ENCODE measurements around the gene ZNF768. TPM values are rescaled to one million over a fixed set of nuclear protein-coding genes. Genes with fewer than 3 reads are reported as not detected.
"Not testable (repeated sequence)": the region's sequence is repeated elsewhere in the genome, so short reads cannot be mapped to it uniquely, and the experiment has no call there.

The ZNF768 gene
- total RNA-seq, 2 experiments from 2014 or later = 7.4 to 8.1 TPM

- POLR2A ChIA-PET = interaction anchor here (0.7 to 2.8 kb wide), 3 partner anchors 9 to 24 kb away, joined by 3 to 11 read pairs (median 4); partner anchors contain the start of gene ITGAL
- peaks cover 39% of the 10 kb centered on the region for H3K4me1 Mint-ChIP-seq
- H3K27me3 Mint-ChIP-seq = no peaks in the 10 kb centered on the region
- H3K36me3 Mint-ChIP-seq = peaks cover 61% of the 10 kb centered on the region
- peak overlapping the region; percentile 84 for H3K27ac Mint-ChIP-seq
- ATAC-seq (ENCODE audit: low read depth) (peak; percentile 39), DNase-seq (no peak)
- H3K9me3 Mint-ChIP-seq = no peaks in the 10 kb centered on the region
- peak overlapping the region; percentile 39 for H3K4me3 Mint-ChIP-seq
Observed at GRCh38 chr16:30482366-30482765, 44.0 kb downstream of the ZNF768 start.

- no peaks in the 10 kb centered on the region for H3K27me3 Mint-ChIP-seq
- peak overlapping the region; percentile 11 for H3K4me3 Mint-ChIP-seq
- peaks cover 43% of the 10 kb centered on the region for H3K4me1 Mint-ChIP-seq
- peaks cover 65% of the 10 kb centered on the region for H3K36me3 Mint-ChIP-seq
- no peaks in the 10 kb centered on the region for H3K9me3 Mint-ChIP-seq
- POLR2A ChIA-PET = interaction anchor here (0.6 to 5.5 kb wide), 6 partner anchors 8 to 174 kb away, joined by 3 to 41 read pairs (median 8); partner anchors contain the start of gene ITGAL
- H3K27ac Mint-ChIP-seq = peak overlapping the region; percentile 62
- ATAC-seq (ENCODE audit: low read depth) (no peak), DNase-seq (no peak)
Observed at GRCh38 chr16:30481381-30481780, 45.0 kb downstream of the ZNF768 start.

GRCh38 chr16:30478766-30479478 is 47.4 kb downstream of the ZNF768 start:
- peak overlapping the region; percentile 75 for H3K27ac Mint-ChIP-seq
- peaks cover 46% of the 10 kb centered on the region for H3K4me1 Mint-ChIP-seq
- H3K4me3 Mint-ChIP-seq = peak overlapping the region; percentile 3
- ATAC-seq (ENCODE audit: low read depth) = no peak
- no peak for DNase-seq
- H3K9me3 Mint-ChIP-seq = no peaks in the 10 kb centered on the region
- no peaks in the 10 kb centered on the region for H3K27me3 Mint-ChIP-seq
- POLR2A ChIA-PET = interaction anchor here (0.6 to 5.5 kb wide), 6 partner anchors 9 to 399 kb away, joined by 3 to 41 read pairs (median 5); partner anchors contain the start of gene DCTPP1
- peaks cover 65% of the 10 kb centered on the region for H3K36me3 Mint-ChIP-seq

GRCh38 chr16:30477773-30478172 is 48.6 kb downstream of the ZNF768 start:
- Mint-ChIP-seq H3K27ac (peak overlapping the region; percentile 80), H3K4me1 (peaks cover 43% of the 10 kb centered on the region), H3K36me3 (peaks cover 68% of the 10 kb centered on the region), H3K4me3 (peak overlapping the region; percentile 23)
- not testable (repeated sequence) for ATAC-seq (ENCODE audit: low read depth); H3K27me3 Mint-ChIP-seq; DNase-seq; H3K9me3 Mint-ChIP-seq
- POLR2A ChIA-PET = interaction anchor here (1.3 to 5.5 kb wide), 4 partner anchors 9 to 58 kb away, joined by 3 to 41 read pairs (median 14); no protein-coding TSS in a partner anchor

GRCh38 chr16:30476991-30477390 is 49.4 kb downstream of the ZNF768 start:
- DNase-seq = no peak
- Mint-ChIP-seq H3K9me3 (no peaks in the 10 kb centered on the region), H3K36me3 (peaks cover 64% of the 10 kb centered on the region), H3K4me1 (peaks cover 41% of the 10 kb centered on the region), H3K27ac (peak overlapping the region; percentile 80), H3K4me3 (peak overlapping the region; percentile 23), H3K27me3 (no peaks in the 10 kb centered on the region)
- ATAC-seq (ENCODE audit: low read depth) = no peak
- POLR2A ChIA-PET = interaction anchor here (1.3 to 5.5 kb wide), 6 partner anchors 8 to 59 kb away, joined by 3 to 41 read pairs (median 8); partner anchors contain the start of gene DCTPP1

- POLR2A ChIA-PET = interaction anchor here (0.6 to 8.1 kb wide), 10 partner anchors 8 to 168 kb away, joined by 3 to 259 read pairs (median 20); partner anchors contain the start of gene SEPHS2
- Mint-ChIP-seq H3K27me3 (no peaks in the 10 kb centered on the region), H3K4me3 (peak overlapping the region; percentile 100), H3K9me3 (no peaks in the 10 kb centered on the region), H3K36me3 (peaks cover 49% of the 10 kb centered on the region), H3K4me1 (peaks cover 48% of the 10 kb centered on the region), H3K27ac (peak overlapping the region; percentile 71)
- ATAC-seq (ENCODE audit: low read depth) = no peak
- DNase-seq = no peak
Observed at GRCh38 chr16:30474684-30475083, 51.7 kb downstream of the ZNF768 start.

- peak overlapping the region; percentile 100 for H3K4me3 Mint-ChIP-seq
- peaks cover 52% of the 10 kb centered on the region for H3K4me1 Mint-ChIP-seq
- ATAC-seq (ENCODE audit: low read depth) = no peak
- POLR2A ChIA-PET = interaction anchor here (0.5 to 8.1 kb wide), 19 partner anchors 9 to 169 kb away, joined by 3 to 259 read pairs (median 6); partner anchors contain the start of genes DCTPP1, SEPHS2, SEPTIN1 and TBC1D10B
- peak overlapping the region; percentile 92 for H3K27ac Mint-ChIP-seq
- no peaks in the 10 kb centered on the region for H3K9me3 Mint-ChIP-seq
- H3K27me3 Mint-ChIP-seq = no peaks in the 10 kb centered on the region
- no peak for DNase-seq
- peaks cover 48% of the 10 kb centered on the region for H3K36me3 Mint-ChIP-seq
Observed at GRCh38 chr16:30474074-30474452, 52.3 kb downstream of the ZNF768 start.

Small RNAs within 50 kb of the gene (microRNA-seq; reads per million reads assigned to microRNA genes)
- 356 reads per million, percentile 70 among the genes with 10 or more reads in this experiment for gene MIR4518

Other genes with a start within 250 kb of the ZNF768 start
- gene CD2BP2, start 171.3 kb downstream of the ZNF768 start, total RNA-seq = 10 to 100 TPM; 71.3 to 72.5 TPM
- gene TBC1D10B, start 156.1 kb downstream of the ZNF768 start, total RNA-seq = 10 to 100 TPM; 63.6 to 69.8 TPM
- 1 to 10 TPM in 1 of 2 experiments, not detected in 1; 1.7 TPM for gene MYL11, start 151.8 kb downstream of the ZNF768 start, total RNA-seq
- gene SEPTIN1, start 144.0 kb downstream of the ZNF768 start, total RNA-seq = 100 to 1,000 TPM; 293 to 318 TPM
- 10 to 100 TPM; 14.4 to 15.5 TPM for gene ZNF48, start 131.1 kb downstream of the ZNF768 start, total RNA-seq
- 1 to 10 TPM; 4.8 to 5.6 TPM for gene ZNF771, start 119.0 kb downstream of the ZNF768 start, total RNA-seq
- 10 to 100 TPM; 52.2 to 52.8 TPM for gene DCTPP1, start 96.5 kb downstream of the ZNF768 start, total RNA-seq
- 10 to 100 TPM; 59.4 to 59.8 TPM for gene SEPHS2, start 80.7 kb downstream of the ZNF768 start, total RNA-seq
- gene ITGAL, start 53.8 kb downstream of the ZNF768 start, total RNA-seq = 100 to 1,000 TPM; 662 to 664 TPM
- 10 to 100 TPM; 11.9 to 12.5 TPM for gene ZNF747, start 8.3 kb upstream of the ZNF768 start, total RNA-seq
- gene ZNF764, start 31.8 kb upstream of the ZNF768 start, total RNA-seq = 10 to 100 TPM; 20.9 to 23.3 TPM
- 10 to 100 TPM; 17.8 to 18.3 TPM for gene ZNF688, start 45.1 kb upstream of the ZNF768 start, total RNA-seq
- 10 to 100 TPM; 22.3 to 24.8 TPM for gene ZNF785, start 59.1 kb upstream of the ZNF768 start, total RNA-seq
- 10 to 100 TPM; 12.7 to 14.4 TPM for gene ZNF689, start 83.8 kb upstream of the ZNF768 start, total RNA-seq
- 10 to 100 TPM; 89.7 to 97.1 TPM for gene PRR14, start 124.4 kb upstream of the ZNF768 start, total RNA-seq
- gene FBRS, start 131.9 kb upstream of the ZNF768 start, total RNA-seq = 100 to 1,000 TPM; 140 to 143 TPM
- gene SRCAP, start 172.6 kb upstream of the ZNF768 start, total RNA-seq = 10 to 100 TPM; 89.4 to 92.2 TPM
- 10 to 100 TPM; 48.2 to 48.9 TPM for gene PHKG2, start 221.9 kb upstream of the ZNF768 start, total RNA-seq
- 1 to 10 TPM; 4.4 TPM for gene CFAP119, start 235.5 kb upstream of the ZNF768 start, total RNA-seq
- 100 to 1,000 TPM in 1 of 2 experiments, 10 to 100 TPM in 1; 94.7 to 105 TPM for gene RNF40, start 235.8 kb upstream of the ZNF768 start, total RNA-seq